Cardiac septum (tissue), 1 donor: Measurements from ENCODE around the gene TBC1D2. TPM values are rescaled to one million over a fixed set of nuclear protein-coding genes. Genes with fewer than 3 reads are reported as not detected.

ENCODE experiments used
- DNase-seq: peaks from one replicate; pipeline ENCODE4 v3.0.0-alpha.2; 2020; ENCODE audit warnings: low spot score
- intact Hi-C: fragments of 100-400 bp; cut with DNase I; formaldehyde crosslinking; loops from one replicate; pipeline ENCODE4 v1.14.0; 2022
- microRNA-seq: library from miRNA; unstranded; fragments of <30 nt; microRNA quantifications from one replicate; pipeline ENCODE4 v1.2.0, GENCODE V29; 2020
- total RNA-seq: library from RNA; stranded (reverse); fragmentation: NEBNext Ultra II Directional; extraction: Animal tissue kit (Norgen Biotek cat#: 25700); gene quantifications from one replicate; pipeline ENCODE4 v1.2.1, GENCODE V29; 2021
- donor health status: DM: no; HTN: no; CAD: no.

Gene TBC1D2
- total RNA-seq, 1 donor from 2014 or later = 2.0 TPM

- intact Hi-C loops = no loop called here
Observed at GRCh38 chr9:98154678-98155077, 100.8 kb downstream of the TBC1D2 start.

DNA sequence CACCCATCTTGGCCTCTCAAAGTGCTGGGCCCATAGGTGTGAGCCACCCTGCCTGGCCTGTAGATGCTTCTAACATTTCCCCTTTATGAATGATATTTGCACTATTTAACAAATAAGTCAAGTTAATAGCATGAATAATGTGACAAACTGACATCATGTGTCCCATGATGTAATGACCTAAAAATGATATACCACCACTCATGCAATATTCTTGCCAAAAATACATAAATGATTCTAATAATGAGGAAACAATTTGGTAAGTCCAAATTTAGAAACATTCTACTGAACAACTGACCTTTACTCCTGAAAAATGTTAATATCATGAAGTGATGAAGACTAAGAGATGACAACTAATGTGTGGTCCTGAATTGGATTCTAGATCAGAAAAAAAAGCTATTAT is 102.9 kb downstream of the TBC1D2 start:
- intact Hi-C loops = no loop called here
- DNase-seq = no peak

More at GRCh38 chr9:98154678-98155077, 100.8 kb downstream of the TBC1D2 start:
- DNase-seq = no peak

DNA sequence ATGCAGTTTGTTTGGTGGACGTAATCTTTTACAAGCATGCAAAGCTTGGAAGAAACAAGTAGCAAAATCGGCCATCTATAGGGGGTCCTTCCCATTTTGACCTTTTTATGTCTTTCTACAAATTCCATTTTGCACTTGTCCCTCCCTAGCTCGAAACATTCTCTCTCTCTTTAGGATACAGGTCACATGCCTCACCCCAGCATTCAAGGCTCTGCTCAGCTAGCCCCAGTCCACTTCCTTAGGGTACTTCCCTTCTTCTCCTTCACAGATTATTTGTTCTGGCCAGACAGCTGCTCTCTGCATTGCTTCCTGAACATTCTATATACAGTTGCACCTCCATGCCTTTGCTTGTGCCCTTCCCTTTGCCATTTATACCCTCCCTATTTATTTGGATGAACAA is 104.7 kb downstream of the TBC1D2 start:
- DNase-seq = no peak
- intact Hi-C loops = no loop called here

GRCh38 chr9:98150164-98150563 is 105.3 kb downstream of the TBC1D2 start:
- intact Hi-C loops = no loop called here
- DNase-seq = no peak

- intact Hi-C loops = no loop called here
- no peak for DNase-seq
Observed at GRCh38 chr9:98149422-98149821, 106.0 kb downstream of the TBC1D2 start.

Small RNA genes within 50 kb of the gene (microRNA-seq; reads per million reads assigned to microRNA genes)
- gene MIR6854 = not detected

Other genes starting within 250 kb of the TBC1D2 start
- gene NANS, start 198.9 kb downstream of the TBC1D2 start, total RNA-seq = 26.3 TPM
- 1.8 TPM for gene TRIM14, start 136.4 kb downstream of the TBC1D2 start, total RNA-seq
- 0.19 TPM for gene CORO2A, start 63.0 kb downstream of the TBC1D2 start, total RNA-seq